OCI-M1 (cell line): Measurements from ENCODE around the gene LMLN.
A peak's percentile ranks its signal among the peaks of the same experiment; 100 is the strongest.
"Not testable (repeated sequence)": the region's sequence is repeated elsewhere in the genome, so short reads cannot be mapped to it uniquely, and the experiment has no call there.

ENCODE experiments used
- DNase-seq: peaks from one replicate; lab custom pipeline; 2025; lab: John Stamatoyannopoulos, UW

Gene LMLN

GRCh38 chr3:198027045-198027798, 67.2 kb downstream of the LMLN start:
- DNase-seq = no peak

- no peak for DNase-seq
Observed at GRCh38 chr3:198027799-198028390, 67.9 kb downstream of the LMLN start.

- DNase-seq = no peak
Observed at GRCh38 chr3:198028718-198029117, 68.7 kb downstream of the LMLN start.

- DNase-seq = peak; percentile 51
Observed at GRCh38 chr3:198030125-198030524, 70.1 kb downstream of the LMLN start.

GRCh38 chr3:198030726-198031125, 70.7 kb downstream of the LMLN start:
- no peak for DNase-seq

- no peak for DNase-seq
Observed at GRCh38 chr3:198032039-198032936, 72.3 kb downstream of the LMLN start.

GRCh38 chr3:198043119-198043518, 83.1 kb downstream of the LMLN start:
- no peak for DNase-seq

- DNase-seq = no peak
Observed at GRCh38 chr3:198046120-198046857, 86.3 kb downstream of the LMLN start.

- DNase-seq = no peak
Observed at GRCh38 chr3:198048445-198048844, 88.4 kb downstream of the LMLN start.

GRCh38 chr3:198051836-198052235, 91.8 kb downstream of the LMLN start:
- peak; percentile 44 for DNase-seq

- not testable (repeated sequence) for DNase-seq
Observed at GRCh38 chr3:198053462-198053861, 93.4 kb downstream of the LMLN start.

GRCh38 chr3:198061119-198062067, 101.4 kb downstream of the LMLN start:
- peak; percentile 25 for DNase-seq

GRCh38 chr3:198062068-198062465, 102.0 kb downstream of the LMLN start:
- DNase-seq = no peak

- no peak for DNase-seq
Observed at GRCh38 chr3:198064420-198064819, 104.4 kb downstream of the LMLN start.

- no peak for DNase-seq
Observed at GRCh38 chr3:198065897-198066296, 105.9 kb downstream of the LMLN start.

- no peak for DNase-seq
Observed at GRCh38 chr3:198067416-198067815, 107.4 kb downstream of the LMLN start.

GRCh38 chr3:198070871-198071270, 110.9 kb downstream of the LMLN start:
- DNase-seq = no peak

- DNase-seq = no peak
Observed at GRCh38 chr3:198071602-198072287, 111.7 kb downstream of the LMLN start.

- no peak for DNase-seq
Observed at GRCh38 chr3:198076722-198077308, 116.8 kb downstream of the LMLN start.
